Right lobe of liver (tissue), 4 donors: ENCODE data around the gene CHST3.

Experiments used
- POLR2A ChIP-seq: fragments of 450-650 bp; IDR thresholded peaks from one replicate; pipeline ENCODE4 v1.6.1; 2017; ENCODE audit warnings: antibody characterized with exemption, mild to moderate bottlenecking
- TF ChIP-seq, protein P1 (sequence below), 4 donors: fragments of 200-600 bp in 3 of 4; fragments of 450-650 bp in 1 of 4; IDR thresholded peaks; one replicate each; pipeline versions ENCODE4 v1.5.1 to v1.8.0; 2016 to 2022; ENCODE audit warnings: antibody characterized with exemption in 4 of 4, mild to moderate bottlenecking in 2 of 4
- donor health status: DM: no; HTN: no; CAD: no.
- donor health status: DM: no; HTN: no; CAD: no.
- donor health status: DM: no; HTN: yes; CAD: no.

DNA sequence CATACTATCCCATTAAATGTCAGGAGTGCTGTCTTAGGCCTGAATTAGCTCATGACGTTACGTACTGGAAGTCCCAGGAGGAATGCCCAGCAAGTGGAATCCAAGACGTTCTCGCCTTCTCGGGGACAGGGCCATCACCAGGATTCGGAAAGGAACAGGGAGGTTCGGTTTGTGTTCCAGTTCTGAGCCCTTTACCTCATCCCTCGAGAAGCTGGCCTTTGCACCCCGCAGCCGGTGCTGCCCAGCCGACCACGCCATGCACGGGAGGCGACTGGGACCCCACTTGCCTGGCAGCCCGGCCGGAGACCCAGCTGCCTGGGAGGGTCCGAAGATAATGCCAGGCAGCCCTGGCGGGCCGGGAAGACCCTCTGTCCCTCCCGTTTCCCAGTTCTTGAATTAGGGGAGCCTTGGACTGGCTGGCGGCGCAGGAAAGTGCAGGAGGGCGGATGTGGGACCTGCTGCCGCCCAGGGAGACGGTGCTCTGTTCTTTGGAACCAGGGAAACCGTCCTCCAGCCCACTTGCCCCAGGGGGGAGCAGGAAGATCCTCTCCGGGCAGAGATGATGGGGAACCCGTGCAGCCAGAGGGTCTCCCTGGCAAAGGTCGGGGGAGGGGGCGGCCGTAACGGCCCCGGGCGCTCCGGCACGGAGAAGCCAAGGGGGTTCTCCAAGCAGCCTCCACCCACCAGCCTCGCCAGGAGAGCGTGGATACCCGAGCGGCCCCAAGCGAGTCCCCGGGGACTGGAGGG is 671 bp upstream of the CHST3 start:
- TF ChIP-seq, protein P1, sequence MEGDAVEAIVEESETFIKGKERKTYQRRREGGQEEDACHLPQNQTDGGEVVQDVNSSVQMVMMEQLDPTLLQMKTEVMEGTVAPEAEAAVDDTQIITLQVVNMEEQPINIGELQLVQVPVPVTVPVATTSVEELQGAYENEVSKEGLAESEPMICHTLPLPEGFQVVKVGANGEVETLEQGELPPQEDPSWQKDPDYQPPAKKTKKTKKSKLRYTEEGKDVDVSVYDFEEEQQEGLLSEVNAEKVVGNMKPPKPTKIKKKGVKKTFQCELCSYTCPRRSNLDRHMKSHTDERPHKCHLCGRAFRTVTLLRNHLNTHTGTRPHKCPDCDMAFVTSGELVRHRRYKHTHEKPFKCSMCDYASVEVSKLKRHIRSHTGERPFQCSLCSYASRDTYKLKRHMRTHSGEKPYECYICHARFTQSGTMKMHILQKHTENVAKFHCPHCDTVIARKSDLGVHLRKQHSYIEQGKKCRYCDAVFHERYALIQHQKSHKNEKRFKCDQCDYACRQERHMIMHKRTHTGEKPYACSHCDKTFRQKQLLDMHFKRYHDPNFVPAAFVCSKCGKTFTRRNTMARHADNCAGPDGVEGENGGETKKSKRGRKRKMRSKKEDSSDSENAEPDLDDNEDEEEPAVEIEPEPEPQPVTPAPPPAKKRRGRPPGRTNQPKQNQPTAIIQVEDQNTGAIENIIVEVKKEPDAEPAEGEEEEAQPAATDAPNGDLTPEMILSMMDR (IDR thresholded peaks at IDR 0.05): no peak
- peak; percentile 15 for TF ChIP-seq POLR2A
